Thymus (tissue), 11 donors: ENCODE measurements around the gene FCHO1. TPM values are rescaled to one million over a fixed set of nuclear protein-coding genes. Genes with fewer than 3 reads are reported as not detected.
A peak's percentile ranks its signal among the peaks of the same experiment; 100 is the strongest.

ENCODE experiments used
- DNase-seq, 9 donors: peaks; one replicate each; pipeline ENCODE4 v3.0.0-alpha.2; 2013; ENCODE audit warnings: low spot score in 9 of 9, low read depth in 6 of 9, missing footprints in 1 of 9
- H3K27ac ChIP-seq, 2 donors: one replicate each; pipeline ENCODE4 v1.5.1; 2013; ENCODE audit warnings: control low read depth in 1 of 2, low read depth in 1 of 2, low read length in 1 of 2, mild to moderate bottlenecking in 1 of 2, moderate library complexity in 1 of 2
- H3K27me3 ChIP-seq, 2 donors: one replicate each; pipeline ENCODE4 v1.5.1; 2013; ENCODE audit warnings: low read length in 1 of 2; ENCODE audit not compliant: control insufficient read depth in 2 of 2, insufficient read depth in 1 of 2
- H3K36me3 ChIP-seq, 2 donors: one replicate each; pipeline ENCODE4 v1.5.1; 2013; ENCODE audit warnings: low read length in 1 of 2, mild to moderate bottlenecking in 1 of 2, moderate library complexity in 1 of 2; ENCODE audit not compliant: control insufficient read depth in 2 of 2, insufficient read depth in 2 of 2
- H3K4me1 ChIP-seq, 2 donors: one replicate each; pipeline ENCODE4 v1.5.1; 2013; ENCODE audit warnings: low read length in 2 of 2; ENCODE audit not compliant: control insufficient read depth in 2 of 2, insufficient read depth in 2 of 2
- H3K4me3 ChIP-seq, 2 donors: one replicate each; pipeline ENCODE4 v1.5.1; 2013; ENCODE audit warnings: low read length in 2 of 2, control low read depth in 1 of 2, mild to moderate bottlenecking in 1 of 2
- H3K9me3 ChIP-seq, 2 donors: one replicate each; pipeline ENCODE4 v1.5.1; 2013; ENCODE audit warnings: low read length in 1 of 2, mild to moderate bottlenecking in 1 of 2; ENCODE audit not compliant: control insufficient read depth in 2 of 2, insufficient read depth in 1 of 2
- WGBS: extraction: QIAGEN DNeasy Blood & Tissue Kit; methylation state at CpG from one replicate; pipeline ENCODE4 v1.1.7; 2013; 5-methylcytosine and 5-hydroxymethylcytosine counted together
- polyA plus RNA-seq: library from polyadenylated mRNA; stranded (reverse); fragments of 200-250 nt; gene quantifications from one replicate; pipeline ENCODE4 v1.2.3, GENCODE V29; 2013
- total RNA-seq: library from RNA; stranded (reverse); fragments of 120-200 nt; gene quantifications from one replicate; pipeline ENCODE4 v1.2.4, GENCODE V29; 2013
- donor health status: healthy.

FCHO1 gene
- total and polyA plus RNA-seq, 2 donors = 16.4 to 28.2 TPM

DNA sequence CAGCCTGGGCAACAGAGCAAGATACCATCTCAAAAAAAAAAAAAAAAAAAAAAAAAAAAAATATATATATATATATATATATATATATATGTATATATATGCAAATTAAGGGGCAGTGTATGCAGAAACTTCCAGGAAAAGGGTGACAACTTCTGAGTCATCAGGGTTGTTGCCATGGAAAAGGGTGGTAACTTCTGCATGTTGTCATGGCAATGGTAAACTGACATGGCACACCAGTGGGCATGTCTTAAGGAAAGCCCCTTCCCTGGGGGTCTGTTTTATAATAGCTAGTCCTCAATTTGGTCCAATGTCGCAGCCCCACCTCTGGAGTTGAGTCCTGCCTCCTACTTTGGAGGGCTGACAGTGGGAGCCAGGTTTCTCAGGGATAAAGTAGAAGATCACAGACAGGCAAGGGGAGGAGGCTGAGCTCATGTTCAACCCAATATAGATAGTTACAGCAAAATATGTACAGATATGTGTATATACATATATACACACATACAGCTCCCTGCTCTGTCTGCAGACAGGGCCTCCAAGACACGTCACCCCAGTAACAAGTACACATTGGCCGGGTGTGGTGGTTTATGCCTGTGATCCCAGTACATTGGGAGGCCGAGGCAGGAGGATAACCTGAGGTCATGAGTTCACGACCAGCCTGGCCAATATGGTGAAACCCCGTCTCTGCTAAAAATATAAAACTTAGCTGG is 7.2 kb upstream of the FCHO1 start:
- no peak for DNase-seq
- Histone ChIP-seq H3K27ac (no peak overlapping the region), H3K36me3 (no peaks in the 10 kb centered on the region), H3K27me3 (no peaks in the 10 kb centered on the region), H3K4me1 (peaks cover 5 to 22% of the 10 kb centered on the region in 2 donors), H3K9me3 (peaks cover 3 to 8% of the 10 kb centered on the region in 2 donors), H3K4me3 (no peak overlapping the region)
- WGBS = 96% methylated on average over 6 of the region's 6 CpGs

GRCh38 chr19:17747205-17748098 is 3.8 kb upstream of the FCHO1 start:
- peak; percentile 84 to 97 (median 92) for DNase-seq
- no peaks in the 10 kb centered on the region for H3K9me3 ChIP-seq
- H3K4me1 ChIP-seq = peaks cover 24 to 50% of the 10 kb centered on the region in 2 donors
- H3K36me3 ChIP-seq = no peaks in the 10 kb centered on the region
- peak overlapping the region; percentile 65 to 83 for H3K4me3 ChIP-seq
- H3K27ac ChIP-seq = peak overlapping the region; percentile 37 to 43
- H3K27me3 ChIP-seq = no peaks in the 10 kb centered on the region
- 6% methylated on average over 75 of the region's 75 CpGs for WGBS

DNA sequence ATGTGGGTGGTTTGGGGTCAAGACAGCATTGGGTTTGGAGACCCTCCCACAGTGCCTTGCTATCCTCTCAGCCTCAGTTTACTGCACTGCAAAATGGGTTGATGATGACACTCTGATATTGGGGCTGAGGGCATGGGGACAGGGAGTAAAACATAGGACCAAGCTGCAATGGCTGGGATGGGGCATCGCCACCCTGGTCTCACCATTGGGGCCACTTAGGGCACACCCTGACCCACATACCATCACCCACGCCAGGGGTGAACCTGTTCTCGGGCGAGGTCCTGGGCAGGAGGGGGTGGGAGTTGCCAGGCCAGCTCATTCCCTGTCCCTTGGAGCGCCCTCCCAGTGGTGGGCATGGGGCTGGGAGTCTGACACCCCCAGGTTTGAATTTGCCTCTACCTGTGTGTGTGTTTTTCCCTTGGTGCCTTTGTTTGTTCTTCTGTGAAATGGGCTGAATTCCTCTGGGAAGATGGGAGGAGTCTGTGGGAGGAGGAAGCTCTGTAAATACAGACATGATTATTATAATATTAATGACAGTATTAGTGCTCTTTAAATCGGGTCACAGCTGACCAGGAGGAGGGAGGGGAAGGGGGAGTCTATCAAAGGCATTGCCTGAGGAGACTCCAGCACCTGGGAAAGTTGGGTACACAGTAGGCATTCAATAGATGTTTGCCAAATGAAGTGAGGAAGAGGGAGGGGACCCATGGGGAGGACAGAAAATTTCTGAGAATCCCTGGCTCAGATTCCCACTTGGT is 2.2 kb upstream of the FCHO1 start:
- Histone ChIP-seq H3K9me3 (no peaks in the 10 kb centered on the region), H3K4me3 (no peak overlapping the region), H3K27me3 (no peaks in the 10 kb centered on the region), H3K36me3 (no peaks in the 10 kb centered on the region), H3K27ac (peak overlapping the region; percentile 85), H3K4me1 (peaks cover 24 to 52% of the 10 kb centered on the region in 2 donors)
- DNase-seq = peak in 1 of 9 donors; percentile 12
- WGBS = 92% methylated on average over 6 of the region's 6 CpGs

DNA sequence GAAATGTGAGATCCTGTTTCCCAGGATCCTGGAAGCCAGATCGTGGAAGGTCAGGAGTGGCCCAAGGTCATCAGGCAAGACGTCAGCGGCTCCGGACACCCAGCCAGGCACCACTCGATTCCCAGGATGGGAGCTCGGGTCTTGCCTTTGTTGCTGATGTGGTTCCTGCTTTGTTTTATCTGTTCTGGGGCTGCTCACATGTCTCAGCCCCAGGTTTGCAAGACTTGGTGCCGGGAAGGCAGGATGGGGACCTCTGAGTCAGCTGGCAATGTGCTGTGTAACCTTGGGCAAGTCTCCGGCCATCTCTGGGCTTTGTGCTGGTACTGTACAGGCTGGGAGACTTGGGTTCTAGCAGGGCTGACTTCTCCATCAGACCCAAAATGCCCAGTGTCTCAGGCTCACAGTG is 1.4 kb upstream of the FCHO1 start:
- Histone ChIP-seq H3K27me3 (no peaks in the 10 kb centered on the region), H3K4me1 (peaks cover 24 to 61% of the 10 kb centered on the region in 2 donors), H3K9me3 (no peaks in the 10 kb centered on the region), H3K36me3 (peaks cover 0 to 8% of the 10 kb centered on the region in 2 donors), H3K27ac (peak overlapping the region; percentile 85), H3K4me3 (no peak overlapping the region)
- DNase-seq = peak in 1 of 9 donors; percentile 50
- WGBS = 76% methylated on average over 8 of the region's 8 CpGs

- 15% methylated on average over 2 of the region's 2 CpGs for WGBS
- Histone ChIP-seq H3K36me3 (peaks cover 0 to 15% of the 10 kb centered on the region in 2 donors), H3K9me3 (no peaks in the 10 kb centered on the region), H3K4me3 (peak overlapping the region; percentile 51 to 64), H3K27ac (peak overlapping the region; percentile 87 to 90), H3K27me3 (no peaks in the 10 kb centered on the region), H3K4me1 (peaks cover 34 to 79% of the 10 kb centered on the region in 2 donors)
- DNase-seq = peak in 1 of 9 donors; percentile 38
These were observed 616 bp downstream of the FCHO1 start for GRCh38 chr19:17751912-17752273.

DNA sequence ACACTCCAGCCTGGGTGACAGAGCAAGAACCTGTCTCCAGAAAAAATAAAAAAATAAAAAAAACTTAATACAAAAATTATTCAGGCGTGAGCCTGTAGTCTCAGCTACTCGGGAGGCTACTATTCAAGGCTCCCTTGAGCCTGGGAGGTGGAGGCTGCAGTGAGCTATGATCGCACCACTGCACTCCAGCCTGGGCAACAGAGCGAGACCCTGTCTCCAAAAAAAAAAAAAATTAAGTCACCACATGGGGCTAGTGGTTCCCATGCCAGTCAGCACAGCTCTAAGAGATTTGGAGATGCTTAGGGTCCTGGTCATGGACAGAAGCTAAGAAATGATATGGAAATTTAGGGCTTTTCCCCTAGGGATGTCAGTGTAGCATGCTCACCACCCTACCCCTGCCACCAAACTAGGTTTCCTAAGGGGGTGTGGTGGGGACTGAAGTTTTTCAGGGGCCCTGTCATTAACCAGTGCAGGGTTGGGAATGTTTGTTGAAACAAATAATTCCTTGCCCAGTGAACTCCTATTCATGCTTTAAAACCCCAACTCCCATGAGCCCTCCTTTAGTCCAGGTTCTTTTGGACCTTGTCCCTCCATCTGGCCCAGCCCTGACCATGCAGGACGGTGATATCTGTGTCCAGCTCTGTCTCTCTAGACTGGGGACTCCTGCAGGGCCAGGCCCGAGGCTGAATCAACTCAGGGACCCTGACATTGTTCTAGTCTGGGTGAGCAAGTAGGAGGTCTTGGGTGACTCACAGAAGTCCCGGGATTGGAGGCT is 1.8 kb downstream of the FCHO1 start:
- WGBS = 89% methylated on average over 7 of the region's 7 CpGs
- Histone ChIP-seq H3K9me3 (no peaks in the 10 kb centered on the region), H3K27me3 (no peaks in the 10 kb centered on the region), H3K27ac (no peak overlapping the region), H3K4me1 (peaks cover 34 to 72% of the 10 kb centered on the region in 2 donors), H3K36me3 (peaks cover 5 to 20% of the 10 kb centered on the region in 2 donors), H3K4me3 (no peak overlapping the region)
- no peak for DNase-seq

DNA sequence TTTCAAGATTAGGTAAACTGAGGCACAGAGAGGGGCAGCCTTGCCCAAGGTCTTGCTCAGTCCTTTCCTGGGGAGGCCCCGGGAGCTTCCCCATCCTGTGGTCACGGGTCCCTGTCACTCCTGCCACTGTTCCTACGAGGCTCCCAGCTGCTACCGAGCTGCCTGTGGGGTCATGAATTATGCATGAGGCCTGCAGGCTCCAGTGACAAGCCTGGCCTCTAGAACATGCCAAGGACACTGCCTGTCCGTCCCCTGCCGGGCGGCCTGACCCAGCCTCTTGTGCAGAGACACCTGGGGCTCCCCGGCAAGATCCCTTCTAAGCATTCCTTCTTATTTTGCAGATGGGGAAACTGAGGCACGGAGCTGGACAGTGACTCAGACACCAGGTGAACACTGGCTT is 2.7 kb downstream of the FCHO1 start:
- no peak for DNase-seq
- WGBS = 92% methylated on average over 9 of the region's 9 CpGs
- H3K27me3 ChIP-seq = no peaks in the 10 kb centered on the region
- peaks cover 10 to 22% of the 10 kb centered on the region in 2 donors for H3K36me3 ChIP-seq
- no peak overlapping the region for H3K27ac ChIP-seq
- no peak overlapping the region for H3K4me3 ChIP-seq
- H3K4me1 ChIP-seq = peaks cover 30 to 63% of the 10 kb centered on the region in 2 donors
- H3K9me3 ChIP-seq = no peaks in the 10 kb centered on the region

GRCh38 chr19:17754634-17755442 is 3.6 kb downstream of the FCHO1 start:
- Histone ChIP-seq H3K36me3 (peaks cover 10 to 22% of the 10 kb centered on the region in 2 donors), H3K27me3 (no peaks in the 10 kb centered on the region), H3K4me1 (peaks cover 25 to 54% of the 10 kb centered on the region in 2 donors), H3K9me3 (no peaks in the 10 kb centered on the region), H3K27ac (peak overlapping the region; percentile 31 to 80), H3K4me3 (no peak overlapping the region)
- DNase-seq = peak in 1 of 9 donors; percentile 13
- 95% methylated on average over 5 of the region's 5 CpGs for WGBS
